ENCODE results near the gene ONECUT3. TPM values are rescaled to one million over a fixed set of nuclear protein-coding genes. Genes with fewer than 3 reads are reported as not detected.
"Not testable (repeated sequence)": the region's sequence is repeated elsewhere in the genome, so short reads cannot be mapped to it uniquely, and the experiment has no call there.

ONECUT3 gene
- total RNA-seq, 1 donor from 2014 or later: not detected

- peak; percentile 20 for DNase-seq (ENCODE audit: low spot score)
- H3K27me3 Mint-ChIP-seq (ENCODE audit: low read depth): peaks cover 62% of the 10 kb centered on the region
- H3K27ac Mint-ChIP-seq: no peak overlapping the region
- H3K4me1 Mint-ChIP-seq (ENCODE audit: low read depth): peaks cover 3% of the 10 kb centered on the region
- intact Hi-C loops (cut with micrococcal nuclease): no loop called here
- no peak overlapping the region for H3K4me3 Mint-ChIP-seq (ENCODE audit: low read depth)
- H3K9me3 Mint-ChIP-seq: no peaks in the 10 kb centered on the region
- H3K36me3 Mint-ChIP-seq (ENCODE audit: low read depth): no peaks in the 10 kb centered on the region
These were observed 1.5 kb downstream of the ONECUT3 start for GRCh38 chr19:1754636-1755466.

GRCh38 chr19:1755467-1756171 lies 2.3 kb downstream of the ONECUT3 start:
- intact Hi-C loops (cut with micrococcal nuclease): no loop called here
- no peak overlapping the region for H3K4me3 Mint-ChIP-seq (ENCODE audit: low read depth)
- no peaks in the 10 kb centered on the region for H3K36me3 Mint-ChIP-seq (ENCODE audit: low read depth)
- DNase-seq (ENCODE audit: low spot score): no peak
- no peaks in the 10 kb centered on the region for H3K9me3 Mint-ChIP-seq
- no peaks in the 10 kb centered on the region for H3K4me1 Mint-ChIP-seq (ENCODE audit: low read depth)
- H3K27ac Mint-ChIP-seq: peak overlapping the region; percentile 68
- peaks cover 61% of the 10 kb centered on the region for H3K27me3 Mint-ChIP-seq (ENCODE audit: low read depth)

- Mint-ChIP-seq H3K36me3 (ENCODE audit: low read depth) (no peaks in the 10 kb centered on the region), H3K4me1 (ENCODE audit: low read depth) (no peaks in the 10 kb centered on the region), H3K27ac (peak overlapping the region; percentile 42), H3K27me3 (ENCODE audit: low read depth) (peaks cover 61% of the 10 kb centered on the region), H3K9me3 (no peaks in the 10 kb centered on the region), H3K4me3 (ENCODE audit: low read depth) (no peak overlapping the region)
- intact Hi-C loops (cut with micrococcal nuclease): no loop called here
- DNase-seq (ENCODE audit: low spot score): no peak
These were observed 3.0 kb downstream of the ONECUT3 start for GRCh38 chr19:1756264-1756663.

GRCh38 chr19:1756705-1757465 lies 3.6 kb downstream of the ONECUT3 start:
- Mint-ChIP-seq H3K27ac (no peak overlapping the region), H3K4me3 (ENCODE audit: low read depth) (no peak overlapping the region), H3K36me3 (ENCODE audit: low read depth) (no peaks in the 10 kb centered on the region), H3K4me1 (ENCODE audit: low read depth) (no peaks in the 10 kb centered on the region), H3K9me3 (no peaks in the 10 kb centered on the region), H3K27me3 (ENCODE audit: low read depth) (peaks cover 61% of the 10 kb centered on the region)
- DNase-seq (ENCODE audit: low spot score): no peak
- intact Hi-C loops (cut with micrococcal nuclease): no loop called here

- intact Hi-C loops (cut with micrococcal nuclease): no loop called here
- peaks cover 57% of the 10 kb centered on the region for H3K27me3 Mint-ChIP-seq (ENCODE audit: low read depth)
- H3K9me3 Mint-ChIP-seq: no peaks in the 10 kb centered on the region
- no peak overlapping the region for H3K27ac Mint-ChIP-seq
- DNase-seq (ENCODE audit: low spot score): no peak
- no peak overlapping the region for H3K4me3 Mint-ChIP-seq (ENCODE audit: low read depth)
- H3K36me3 Mint-ChIP-seq (ENCODE audit: low read depth): no peaks in the 10 kb centered on the region
- no peaks in the 10 kb centered on the region for H3K4me1 Mint-ChIP-seq (ENCODE audit: low read depth)
These were observed 4.3 kb downstream of the ONECUT3 start for GRCh38 chr19:1757468-1758230.

- Mint-ChIP-seq H3K4me1 (ENCODE audit: low read depth) (no peaks in the 10 kb centered on the region), H3K36me3 (ENCODE audit: low read depth) (no peaks in the 10 kb centered on the region), H3K27ac (no peak overlapping the region), H3K4me3 (ENCODE audit: low read depth) (no peak overlapping the region), H3K9me3 (no peaks in the 10 kb centered on the region), H3K27me3 (ENCODE audit: low read depth) (peaks cover 56% of the 10 kb centered on the region)
- intact Hi-C loops (cut with micrococcal nuclease): no loop called here
- DNase-seq (ENCODE audit: low spot score): no peak
These were observed 4.9 kb downstream of the ONECUT3 start for GRCh38 chr19:1758231-1758577.

- no peak for DNase-seq (ENCODE audit: low spot score)
- Mint-ChIP-seq H3K4me3 (ENCODE audit: low read depth) (no peak overlapping the region), H3K27me3 (ENCODE audit: low read depth) (peaks cover 64% of the 10 kb centered on the region), H3K36me3 (ENCODE audit: low read depth) (no peaks in the 10 kb centered on the region), H3K4me1 (ENCODE audit: low read depth) (peaks cover 1% of the 10 kb centered on the region), H3K27ac (no peak overlapping the region), H3K9me3 (no peaks in the 10 kb centered on the region)
- intact Hi-C loops (cut with micrococcal nuclease): no loop called here
These were observed 5.9 kb downstream of the ONECUT3 start for GRCh38 chr19:1758959-1759903.

GRCh38 chr19:1760020-1760419 lies 6.7 kb downstream of the ONECUT3 start:
- intact Hi-C loops (cut with micrococcal nuclease): loop anchor here (5.0 to 10.0 kb wide), 2 partner anchors 215 to 293 kb away; no protein-coding TSS in a partner anchor
- peaks cover 1% of the 10 kb centered on the region for H3K4me1 Mint-ChIP-seq (ENCODE audit: low read depth)
- H3K27ac Mint-ChIP-seq: no peak overlapping the region
- H3K36me3 Mint-ChIP-seq (ENCODE audit: low read depth): no peaks in the 10 kb centered on the region
- no peak overlapping the region for H3K4me3 Mint-ChIP-seq (ENCODE audit: low read depth)
- no peak for DNase-seq (ENCODE audit: low spot score)
- H3K9me3 Mint-ChIP-seq: no peaks in the 10 kb centered on the region
- peaks cover 68% of the 10 kb centered on the region for H3K27me3 Mint-ChIP-seq (ENCODE audit: low read depth)

GRCh38 chr19:1760786-1761527 lies 7.7 kb downstream of the ONECUT3 start:
- DNase-seq (ENCODE audit: low spot score); H3K36me3 Mint-ChIP-seq (ENCODE audit: low read depth); H3K4me3 Mint-ChIP-seq (ENCODE audit: low read depth); H3K27ac Mint-ChIP-seq; H3K4me1 Mint-ChIP-seq (ENCODE audit: low read depth); H3K9me3 Mint-ChIP-seq: not testable (repeated sequence)
- intact Hi-C loops (cut with micrococcal nuclease): loop anchor here (5.0 to 10.0 kb wide), 2 partner anchors 216 to 294 kb away; no protein-coding TSS in a partner anchor
- peaks cover 72% of the 10 kb centered on the region for H3K27me3 Mint-ChIP-seq (ENCODE audit: low read depth)

GRCh38 chr19:1761528-1762242 lies 8.4 kb downstream of the ONECUT3 start:
- Mint-ChIP-seq H3K9me3 (no peaks in the 10 kb centered on the region), H3K36me3 (ENCODE audit: low read depth) (no peaks in the 10 kb centered on the region), H3K27me3 (ENCODE audit: low read depth) (peaks cover 72% of the 10 kb centered on the region), H3K4me1 (ENCODE audit: low read depth) (peaks cover 1% of the 10 kb centered on the region), H3K4me3 (ENCODE audit: low read depth) (no peak overlapping the region), H3K27ac (no peak overlapping the region)
- no peak for DNase-seq (ENCODE audit: low spot score)
- intact Hi-C loops (cut with micrococcal nuclease): loop anchor here (5.0 to 10.0 kb wide), 2 partner anchors 217 to 294 kb away; no protein-coding TSS in a partner anchor

Measured in activated T-helper 2 cell treated with anti-CD3 and anti-CD28 coated beads, Interferon-gamma antibody, Interleukin-2, Interleukin-4, amounts not matched to agents 10 μg/mL and 5 μg/mL and 100 μg/mL, durations not matched to agents 14 hours and 24 hours and 36 hours (primary cell).